GM10248 (cell line): ENCODE data around the gene ADTRP.

Experiments used
- CTCF ChIA-PET: fragments of 300-600 bp; sonication (Branson Sonifier 250); formaldehyde crosslinking; extraction: SDS; loops from one replicate; lab custom pipeline; 2021; ENCODE audit warnings: antibody characterized with exemption; lab: Yijun Ruan, JAX
- POLR2A ChIA-PET: fragments of 350-650 bp; sonication (Branson Sonifier 250); formaldehyde crosslinking; extraction: SDS; loops from one replicate; lab custom pipeline; 2020; ENCODE audit warnings: antibody characterized with exemption; lab: Yijun Ruan, JAX
- DNase-seq: peaks from one replicate; pipeline ENCODE4 v3.0.0; 2012; ENCODE audit errors: extremely low spot score
- CTCF ChIP-seq: IDR thresholded peaks from 2 replicates; pipeline ENCODE4 v1.5.1; 2012; ENCODE audit warnings: mild to moderate bottlenecking, low read depth; ENCODE audit errors: extremely low read depth, missing control alignments, control extremely low read depth

ADTRP gene

GRCh38 chr6:11679099-11679498, 99.5 kb downstream of the ADTRP start:
- no peak for DNase-seq
- ChIA-PET CTCF (interaction anchor here (1.5 kb wide), 1 partner anchor 24 kb away, joined by 3 read pairs; no protein-coding TSS in a partner anchor), POLR2A (no interaction called here)
- TF ChIP-seq CTCF, result no peak

GRCh38 chr6:11675601-11676000, 103.0 kb downstream of the ADTRP start:
- ChIA-PET CTCF (no interaction called here), POLR2A (no interaction called here)
- TF ChIP-seq CTCF, result no peak
- DNase-seq, result no peak

GRCh38 chr6:11672669-11673068, 105.9 kb downstream of the ADTRP start:
- no peak for TF ChIP-seq CTCF
- CTCF ChIA-PET, result interaction anchor here (0.8 to 3.0 kb wide), 3 partner anchors 17 to 617 kb away, joined by 3 to 12 read pairs (median 4); partner anchors contain the start of gene EDN1
- DNase-seq, result no peak
- POLR2A ChIA-PET, result no interaction called here

- no peak for TF ChIP-seq CTCF
- CTCF ChIA-PET, result interaction anchor here (0.8 to 3.0 kb wide), 2 partner anchors 17 to 615 kb away, joined by 3 to 12 read pairs; no protein-coding TSS in a partner anchor
- POLR2A ChIA-PET, result no interaction called here
Observed at GRCh38 chr6:11672256-11672655, 106.3 kb downstream of the ADTRP start.

GRCh38 chr6:11669696-11670095, 108.9 kb downstream of the ADTRP start:
- CTCF ChIA-PET, result interaction anchor here (5.4 kb wide), 1 partner anchor 15 kb away, joined by 43 read pairs; no protein-coding TSS in a partner anchor
- POLR2A ChIA-PET, result no interaction called here
- DNase-seq, result no peak
- TF ChIP-seq CTCF, result no peak

More at GRCh38 chr6:11672256-11672655, 106.3 kb downstream of the ADTRP start:
- DNase-seq, result no peak

- TF ChIP-seq CTCF, result no peak
- POLR2A ChIA-PET, result interaction anchor here (0.6 kb wide), 1 partner anchor 556 kb away, joined by 3 read pairs; no protein-coding TSS in a partner anchor
- DNase-seq, result no peak
- CTCF ChIA-PET, result interaction anchor here (1.1 to 5.4 kb wide), 4 partner anchors 8 to 109 kb away, joined by 3 to 43 read pairs (median 4); no protein-coding TSS in a partner anchor
Observed at GRCh38 chr6:11668455-11668854, 110.1 kb downstream of the ADTRP start.
